ENCODE data around the gene IL10. TPM values are rescaled to one million over a fixed set of nuclear protein-coding genes. Genes with fewer than 3 reads are reported as not detected.

IL10 gene
- total RNA-seq, 1 donor from 2014 or later, result not detected

- no peak for TF ChIP-seq CTCF (IDR thresholded peaks at IDR 0.05)
- Mint-ChIP-seq H3K36me3 (ENCODE audit: low read depth) (peaks cover 2% of the 10 kb centered on the region), H3K4me3 (ENCODE audit: unreplicated experiment) (no peak overlapping the region)
Measured at GRCh38 chr1:206752481-206752880, 19.8 kb downstream of the IL10 start.

GRCh38 chr1:206751891-206752290 is 20.4 kb downstream of the IL10 start:
- no peak for TF ChIP-seq CTCF (IDR thresholded peaks at IDR 0.05)
- peaks cover 8% of the 10 kb centered on the region for H3K9me3 Mint-ChIP-seq (ENCODE audit: low read depth)
- H3K36me3 Mint-ChIP-seq (ENCODE audit: low read depth), result peaks cover 2% of the 10 kb centered on the region
- no peak for DNase-seq (ENCODE audit: low spot score)
- H3K4me3 Mint-ChIP-seq (ENCODE audit: unreplicated experiment), result no peak overlapping the region
- peaks cover 2% of the 10 kb centered on the region for H3K4me1 Mint-ChIP-seq (ENCODE audit: low read depth)
- H3K27ac Mint-ChIP-seq (ENCODE audit: unreplicated experiment), result no peak overlapping the region
- H3K27me3 Mint-ChIP-seq (ENCODE audit: low read depth), result peaks cover 4% of the 10 kb centered on the region

More at GRCh38 chr1:206752481-206752880, 19.8 kb downstream of the IL10 start:
- Mint-ChIP-seq H3K9me3 (ENCODE audit: low read depth) (peaks cover 8% of the 10 kb centered on the region), H3K27me3 (ENCODE audit: low read depth) (peaks cover 4% of the 10 kb centered on the region), H3K4me1 (ENCODE audit: low read depth) (peaks cover 2% of the 10 kb centered on the region), H3K27ac (ENCODE audit: unreplicated experiment) (no peak overlapping the region)
- no peak for DNase-seq (ENCODE audit: low spot score)

GRCh38 chr1:206748348-206749030 is 23.8 kb downstream of the IL10 start:
- Mint-ChIP-seq H3K9me3 (ENCODE audit: low read depth) (no peaks in the 10 kb centered on the region), H3K27ac (ENCODE audit: unreplicated experiment) (no peak overlapping the region), H3K27me3 (ENCODE audit: low read depth) (peaks cover 4% of the 10 kb centered on the region), H3K36me3 (ENCODE audit: low read depth) (no peaks in the 10 kb centered on the region), H3K4me1 (ENCODE audit: low read depth) (no peaks in the 10 kb centered on the region), H3K4me3 (ENCODE audit: unreplicated experiment) (no peak overlapping the region)
- DNase-seq (ENCODE audit: low spot score), result no peak
- no peak for TF ChIP-seq CTCF (IDR thresholded peaks at IDR 0.05)

- Mint-ChIP-seq H3K4me1 (ENCODE audit: low read depth) (no peaks in the 10 kb centered on the region), H3K9me3 (ENCODE audit: low read depth) (no peaks in the 10 kb centered on the region), H3K27ac (ENCODE audit: unreplicated experiment) (no peak overlapping the region), H3K27me3 (ENCODE audit: low read depth) (peaks cover 4% of the 10 kb centered on the region), H3K4me3 (ENCODE audit: unreplicated experiment) (no peak overlapping the region), H3K36me3 (ENCODE audit: low read depth) (no peaks in the 10 kb centered on the region)
- DNase-seq (ENCODE audit: low spot score), result no peak
- TF ChIP-seq CTCF (IDR thresholded peaks at IDR 0.05), result no peak
Measured at GRCh38 chr1:206745301-206745700, 27.0 kb downstream of the IL10 start.

GRCh38 chr1:206744683-206745082 is 27.6 kb downstream of the IL10 start:
- TF ChIP-seq CTCF (IDR thresholded peaks at IDR 0.05), result no peak
- H3K27ac Mint-ChIP-seq (ENCODE audit: unreplicated experiment), result no peak overlapping the region
- peaks cover 3% of the 10 kb centered on the region for H3K27me3 Mint-ChIP-seq (ENCODE audit: low read depth)
- no peak for DNase-seq (ENCODE audit: low spot score)
- no peaks in the 10 kb centered on the region for H3K9me3 Mint-ChIP-seq (ENCODE audit: low read depth)
- H3K4me3 Mint-ChIP-seq (ENCODE audit: unreplicated experiment), result no peak overlapping the region
- H3K36me3 Mint-ChIP-seq (ENCODE audit: low read depth), result no peaks in the 10 kb centered on the region
- no peaks in the 10 kb centered on the region for H3K4me1 Mint-ChIP-seq (ENCODE audit: low read depth)

Measured in chondrocyte (in vitro differentiated cells).